GM20000 (cell line): Measurements from ENCODE around the gene TRIM13.
"Not testable (repeated sequence)": the region's sequence is repeated elsewhere in the genome, so short reads cannot be mapped to it uniquely, and the experiment has no call there.

Experiments
- DNase-seq: peaks from one replicate; pipeline ENCODE4 v3.0.0; 2012; ENCODE audit warnings: low spot score
- TF ChIP-seq, protein P1 (sequence below): IDR thresholded peaks from 2 replicates; pipeline ENCODE4 v1.5.1; 2012; ENCODE audit warnings: mild to moderate bottlenecking, control low read depth; ENCODE audit errors: extremely low read depth, missing control alignments

TRIM13 gene

DNA sequence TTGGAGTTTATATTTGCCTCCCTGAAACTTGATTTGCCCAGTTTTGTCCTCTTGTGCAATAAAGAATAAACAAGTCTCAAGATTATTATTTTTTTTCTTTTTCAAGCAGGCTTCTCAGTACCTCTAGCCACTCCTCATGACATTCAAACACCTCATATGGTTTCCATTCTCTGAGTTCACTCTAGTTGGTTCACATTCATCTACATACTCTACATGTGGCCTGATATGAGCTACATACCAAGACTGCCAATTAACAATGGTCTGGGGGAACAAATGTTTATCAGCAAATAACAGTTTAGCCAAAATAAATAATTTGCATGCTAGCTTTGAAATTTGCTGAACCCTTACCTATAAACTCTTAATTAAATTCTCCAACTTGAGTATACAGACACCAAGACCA is 40.9 kb downstream of the TRIM13 start:
- no peak for DNase-seq
- TF ChIP-seq, protein P1, sequence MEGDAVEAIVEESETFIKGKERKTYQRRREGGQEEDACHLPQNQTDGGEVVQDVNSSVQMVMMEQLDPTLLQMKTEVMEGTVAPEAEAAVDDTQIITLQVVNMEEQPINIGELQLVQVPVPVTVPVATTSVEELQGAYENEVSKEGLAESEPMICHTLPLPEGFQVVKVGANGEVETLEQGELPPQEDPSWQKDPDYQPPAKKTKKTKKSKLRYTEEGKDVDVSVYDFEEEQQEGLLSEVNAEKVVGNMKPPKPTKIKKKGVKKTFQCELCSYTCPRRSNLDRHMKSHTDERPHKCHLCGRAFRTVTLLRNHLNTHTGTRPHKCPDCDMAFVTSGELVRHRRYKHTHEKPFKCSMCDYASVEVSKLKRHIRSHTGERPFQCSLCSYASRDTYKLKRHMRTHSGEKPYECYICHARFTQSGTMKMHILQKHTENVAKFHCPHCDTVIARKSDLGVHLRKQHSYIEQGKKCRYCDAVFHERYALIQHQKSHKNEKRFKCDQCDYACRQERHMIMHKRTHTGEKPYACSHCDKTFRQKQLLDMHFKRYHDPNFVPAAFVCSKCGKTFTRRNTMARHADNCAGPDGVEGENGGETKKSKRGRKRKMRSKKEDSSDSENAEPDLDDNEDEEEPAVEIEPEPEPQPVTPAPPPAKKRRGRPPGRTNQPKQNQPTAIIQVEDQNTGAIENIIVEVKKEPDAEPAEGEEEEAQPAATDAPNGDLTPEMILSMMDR: no peak

DNA sequence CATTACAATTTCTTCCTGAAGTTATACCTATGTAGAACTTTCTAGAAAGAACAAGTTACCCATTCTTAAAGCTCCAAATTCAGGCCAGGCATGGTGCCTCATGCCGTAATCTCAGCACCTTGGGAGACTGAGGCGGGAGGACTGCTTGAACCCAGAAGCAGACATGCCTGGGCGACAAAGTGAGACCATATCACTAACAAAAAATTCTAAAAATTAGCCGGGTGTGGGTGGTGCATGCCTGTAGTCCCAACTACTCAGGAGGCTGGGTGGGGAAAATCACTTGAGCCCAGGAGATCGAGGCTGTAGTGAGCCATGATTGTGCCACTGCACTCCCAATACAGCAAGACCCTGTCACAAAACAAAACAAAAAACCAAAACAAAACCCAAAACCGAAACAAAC is 41.4 kb downstream of the TRIM13 start:
- no peak for DNase-seq
- TF ChIP-seq, protein P1: no peak

DNA sequence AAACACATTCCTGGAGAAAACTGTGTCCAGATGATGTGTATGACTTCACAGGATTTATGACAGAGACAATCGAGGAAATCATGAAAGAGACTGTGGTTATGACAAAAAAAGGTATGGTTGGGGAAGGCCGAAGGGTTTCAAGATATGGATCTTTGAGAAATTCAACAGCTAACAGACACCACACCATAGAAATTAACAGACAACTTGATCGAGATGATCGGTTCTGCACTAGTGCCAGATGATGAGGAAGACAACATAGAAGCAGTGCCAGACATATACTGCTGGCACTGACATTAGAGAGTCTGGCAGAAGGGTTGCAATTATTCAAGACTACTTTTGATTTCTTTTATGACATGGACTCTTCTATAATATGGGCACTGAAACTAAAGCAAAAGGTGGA is 55.6 kb downstream of the TRIM13 start:
- no peak for DNase-seq
- TF ChIP-seq, protein P1: no peak

DNA sequence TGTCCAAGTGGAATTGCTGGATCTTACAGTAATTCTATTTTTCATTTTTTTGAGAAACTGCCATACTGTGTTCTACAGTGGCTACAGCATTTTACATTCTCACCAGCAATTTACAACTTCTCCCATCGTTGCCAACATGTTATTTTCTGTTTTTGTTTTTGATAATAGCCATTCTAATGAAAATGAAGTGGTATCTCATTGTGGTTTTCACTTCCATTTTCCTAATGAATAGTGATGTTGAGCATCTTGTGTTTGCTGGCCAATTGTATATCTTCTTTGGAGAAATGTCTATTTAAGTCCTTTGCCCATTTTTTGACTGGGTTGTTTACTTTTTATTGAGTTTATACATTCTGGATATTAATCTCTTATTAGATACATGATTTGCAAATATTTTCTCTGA is 57.0 kb downstream of the TRIM13 start:
- no peak for DNase-seq
- TF ChIP-seq, protein P1: no peak

DNA sequence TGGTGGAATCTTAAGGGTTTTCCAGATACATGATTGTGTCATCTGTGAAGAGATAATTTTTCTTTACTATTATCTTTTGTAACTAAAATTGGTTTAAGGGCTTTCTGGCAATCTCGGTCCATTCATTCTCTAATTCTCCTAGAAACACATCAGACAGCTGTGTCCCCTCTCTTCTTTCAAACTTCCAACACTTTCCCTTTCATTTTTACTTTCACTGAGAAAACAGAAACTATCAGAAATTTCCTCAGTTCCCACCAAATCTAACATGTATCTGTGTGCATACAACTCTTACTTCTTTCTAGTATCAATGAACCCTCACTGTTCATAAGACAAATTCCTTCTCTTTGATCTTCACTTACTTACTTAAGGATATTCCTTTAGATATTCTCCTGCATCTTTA is 58.6 kb downstream of the TRIM13 start:
- DNase-seq: no peak
- TF ChIP-seq, protein P1: no peak

DNA sequence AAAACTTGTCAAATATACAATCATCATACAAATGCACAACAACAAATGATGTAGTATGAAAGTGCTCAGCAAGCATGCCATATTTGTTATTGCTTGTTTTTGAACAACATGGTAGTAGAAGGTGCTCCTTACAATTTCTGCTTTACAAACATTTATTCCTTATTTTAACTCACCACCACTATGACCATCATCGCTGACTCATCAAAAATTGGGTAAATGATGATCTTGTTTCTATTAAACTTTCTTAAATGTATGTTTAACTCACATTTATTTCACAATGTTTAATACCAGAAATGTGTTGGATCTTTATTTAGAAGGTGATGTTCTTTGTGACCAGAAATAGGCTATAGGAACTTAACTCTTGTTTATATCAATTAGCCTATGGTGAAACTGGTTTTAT is 63.9 kb downstream of the TRIM13 start:
- TF ChIP-seq, protein P1: no peak
- no peak for DNase-seq

DNA sequence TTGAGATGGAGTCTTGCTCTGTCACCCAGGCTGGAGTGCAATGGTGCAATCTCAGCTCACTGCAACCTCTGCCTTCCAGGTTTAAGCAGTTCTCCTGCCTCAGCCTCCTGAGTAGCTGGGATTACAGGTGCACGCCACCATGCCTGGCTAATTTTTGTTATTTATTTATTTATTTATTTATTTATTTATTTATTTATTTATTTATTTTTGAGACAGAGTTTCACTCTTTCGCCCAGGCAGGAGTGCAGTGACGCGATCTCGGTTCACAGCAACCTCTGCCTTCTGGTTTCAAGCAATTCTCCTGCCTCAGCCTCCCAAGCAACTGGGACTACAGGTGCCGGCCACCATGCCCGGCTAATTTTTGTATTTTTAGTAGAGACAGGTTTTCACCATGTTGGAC is 65.5 kb downstream of the TRIM13 start:
- not testable (repeated sequence) for DNase-seq

DNA sequence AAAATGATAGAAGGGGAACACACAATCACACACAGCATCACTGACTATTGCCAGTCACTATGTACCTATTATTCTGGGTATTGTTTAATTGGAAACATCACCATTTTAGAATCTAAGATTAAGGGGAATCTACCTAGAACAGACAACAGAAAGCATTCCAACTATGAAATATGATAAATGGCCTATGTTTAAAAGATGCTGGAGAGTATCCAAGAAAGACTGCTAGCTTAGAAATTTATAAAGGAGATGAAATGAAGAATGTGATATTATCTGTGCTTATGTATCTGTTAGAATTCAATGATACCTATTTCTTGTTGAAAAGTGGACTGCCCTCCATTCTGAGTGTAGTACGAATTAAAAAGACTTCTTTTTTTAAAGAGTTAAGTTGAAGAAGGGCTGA is 68.9 kb downstream of the TRIM13 start:
- DNase-seq: no peak
- TF ChIP-seq, protein P1: no peak
